ENCODE results near the gene ABCC10.
A peak's percentile ranks its signal among the peaks of the same experiment; 100 is the strongest.
"Not testable (repeated sequence)": the region's sequence is repeated elsewhere in the genome, so short reads cannot be mapped to it uniquely, and the experiment has no call there.

ABCC10 gene

GRCh38 chr6:43454696-43455530 lies 27.6 kb downstream of the ABCC10 start:
- no peak for TF ChIP-seq CTCF (IDR thresholded peaks at IDR 0.05)
- H3K27ac ChIP-seq: no peak overlapping the region
- H3K4me1 ChIP-seq (ENCODE audit: control insufficient read depth in 1 of 2, insufficient read depth in 1 of 2, low read depth in 1 of 2, low read length in 1 of 2): peaks cover 3 to 19% of the 10 kb centered on the region in 2 experiments
- H3K36me3 ChIP-seq: peaks cover 35% of the 10 kb centered on the region
- H3K9me3 ChIP-seq: no peaks in the 10 kb centered on the region
- H3K4me3 ChIP-seq (ENCODE audit: low read depth in 1 of 2, low read length in 1 of 2): peak overlapping the region; percentile 63 to 76
- H3K27me3 ChIP-seq: peaks cover 62% of the 10 kb centered on the region

- Histone ChIP-seq H3K9me3 (no peaks in the 10 kb centered on the region), H3K4me1 (ENCODE audit: control insufficient read depth in 1 of 2, insufficient read depth in 1 of 2, low read depth in 1 of 2, low read length in 1 of 2) (peaks cover 3 to 19% of the 10 kb centered on the region in 2 experiments), H3K4me3 (ENCODE audit: low read depth in 1 of 2, low read length in 1 of 2) (peak within 1 kb of the TSS; percentile 63 to 76), H3K36me3 (peaks cover 26% of the 10 kb centered on the region), H3K27ac (no peak within 1 kb of the TSS), H3K27me3 (peaks cover 71% of the 10 kb centered on the region)
- TF ChIP-seq CTCF (IDR thresholded peaks at IDR 0.05): no peak
These were observed 28.4 kb downstream of the ABCC10 start, which contains the start of gene DLK2 for GRCh38 chr6:43455531-43456428. DLK2 (minus strand) TSS chr6:43455548; CDS start chr6:43454825, 723 bp downstream.

- TF ChIP-seq CTCF (IDR thresholded peaks at IDR 0.05): no peak
- Histone ChIP-seq H3K4me1 (ENCODE audit: control insufficient read depth in 1 of 2, insufficient read depth in 1 of 2, low read depth in 1 of 2, low read length in 1 of 2) (peaks cover 3 to 19% of the 10 kb centered on the region in 2 experiments), H3K27me3 (peaks cover 90% of the 10 kb centered on the region), H3K27ac (no peak overlapping the region), H3K36me3 (peaks cover 8% of the 10 kb centered on the region), H3K9me3 (no peaks in the 10 kb centered on the region), H3K4me3 (ENCODE audit: low read depth in 1 of 2, low read length in 1 of 2) (no peak overlapping the region)
These were observed 30.3 kb downstream of the ABCC10 start for GRCh38 chr6:43457643-43458042.

DNA sequence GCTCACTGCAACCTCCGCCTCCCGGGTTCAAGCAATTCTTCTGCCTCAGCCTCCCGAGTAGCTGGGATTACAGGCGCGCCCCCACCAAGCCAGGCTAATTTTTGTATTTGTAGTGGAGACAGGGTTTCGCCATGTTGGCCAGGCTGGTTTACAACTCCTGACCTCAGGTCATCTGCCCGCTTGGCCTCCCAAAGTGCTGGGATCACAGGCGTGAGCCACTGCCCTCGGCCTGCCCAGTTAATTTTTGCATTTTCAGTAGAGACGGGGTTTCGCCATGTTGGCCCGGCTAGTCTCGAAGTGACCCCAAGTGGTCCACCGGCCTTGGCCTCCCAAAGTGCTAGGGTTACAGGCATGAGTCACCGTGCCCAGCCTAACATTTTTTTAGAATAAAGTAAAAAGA lies 30.8 kb downstream of the ABCC10 start:
- peaks cover 95% of the 10 kb centered on the region for H3K27me3 ChIP-seq
- peaks cover 3 to 19% of the 10 kb centered on the region in 2 experiments for H3K4me1 ChIP-seq (ENCODE audit: control insufficient read depth in 1 of 2, insufficient read depth in 1 of 2, low read depth in 1 of 2, low read length in 1 of 2)
- not testable (repeated sequence) for H3K9me3 ChIP-seq; H3K36me3 ChIP-seq; H3K4me3 ChIP-seq (ENCODE audit: low read depth in 1 of 2, low read length in 1 of 2); H3K27ac ChIP-seq

GRCh38 chr6:43459535-43459934 lies 32.2 kb downstream of the ABCC10 start:
- peaks cover 3 to 15% of the 10 kb centered on the region in 2 experiments for H3K4me1 ChIP-seq (ENCODE audit: control insufficient read depth in 1 of 2, insufficient read depth in 1 of 2, low read depth in 1 of 2, low read length in 1 of 2)
- no peak for TF ChIP-seq CTCF (IDR thresholded peaks at IDR 0.05)
- H3K4me3 ChIP-seq (ENCODE audit: low read depth in 1 of 2, low read length in 1 of 2): no peak overlapping the region
- peaks cover 99% of the 10 kb centered on the region for H3K27me3 ChIP-seq
- no peaks in the 10 kb centered on the region for H3K9me3 ChIP-seq
- H3K36me3 ChIP-seq: no peaks in the 10 kb centered on the region
- H3K27ac ChIP-seq: no peak overlapping the region

All from neutrophil (primary cell).